ENCODE measurements around the gene FFAR2.

DNA sequence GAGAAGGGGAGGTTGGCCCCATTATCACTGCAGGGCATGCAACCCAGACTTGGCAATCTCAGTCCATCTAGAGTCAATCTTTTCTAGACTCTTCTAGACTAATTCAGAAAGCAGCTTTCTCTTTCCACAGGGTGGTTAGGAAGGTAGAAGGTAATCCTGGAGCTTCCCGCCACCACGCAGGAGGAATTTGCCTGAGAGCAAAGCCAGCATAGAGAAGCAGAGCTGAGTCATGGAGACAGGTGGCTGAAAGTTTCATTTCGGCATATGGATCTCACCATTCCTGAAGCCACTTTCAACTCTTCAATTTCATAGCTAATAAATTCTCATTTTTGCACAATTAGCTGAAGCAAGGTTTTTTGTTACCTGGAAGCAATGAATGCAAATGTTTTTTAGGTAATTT lies 29.0 kb upstream of the FFAR2 start:
- TF ChIP-seq, protein P1, sequence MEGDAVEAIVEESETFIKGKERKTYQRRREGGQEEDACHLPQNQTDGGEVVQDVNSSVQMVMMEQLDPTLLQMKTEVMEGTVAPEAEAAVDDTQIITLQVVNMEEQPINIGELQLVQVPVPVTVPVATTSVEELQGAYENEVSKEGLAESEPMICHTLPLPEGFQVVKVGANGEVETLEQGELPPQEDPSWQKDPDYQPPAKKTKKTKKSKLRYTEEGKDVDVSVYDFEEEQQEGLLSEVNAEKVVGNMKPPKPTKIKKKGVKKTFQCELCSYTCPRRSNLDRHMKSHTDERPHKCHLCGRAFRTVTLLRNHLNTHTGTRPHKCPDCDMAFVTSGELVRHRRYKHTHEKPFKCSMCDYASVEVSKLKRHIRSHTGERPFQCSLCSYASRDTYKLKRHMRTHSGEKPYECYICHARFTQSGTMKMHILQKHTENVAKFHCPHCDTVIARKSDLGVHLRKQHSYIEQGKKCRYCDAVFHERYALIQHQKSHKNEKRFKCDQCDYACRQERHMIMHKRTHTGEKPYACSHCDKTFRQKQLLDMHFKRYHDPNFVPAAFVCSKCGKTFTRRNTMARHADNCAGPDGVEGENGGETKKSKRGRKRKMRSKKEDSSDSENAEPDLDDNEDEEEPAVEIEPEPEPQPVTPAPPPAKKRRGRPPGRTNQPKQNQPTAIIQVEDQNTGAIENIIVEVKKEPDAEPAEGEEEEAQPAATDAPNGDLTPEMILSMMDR (IDR thresholded peaks at IDR 0.05; ENCODE audit: low read depth, low read length, poor library complexity, severe bottlenecking): no peak
- TF ChIP-seq EZH2phosphoT487 (IDR thresholded peaks at IDR 0.05; ENCODE audit: borderline replicate concordance, low read length): no peak

Data from DOHH2 (cell line).